ENCODE measurements around the gene UBE2I. TPM values are rescaled to one million over a fixed set of nuclear protein-coding genes. Genes with fewer than 3 reads are reported as not detected.

UBE2I gene
- total RNA-seq, 1 donor from 2014 or later: 214 TPM

- Mint-ChIP-seq H3K9me3 (no peaks in the 10 kb centered on the region), H3K27me3 (ENCODE audit: low read depth) (no peaks in the 10 kb centered on the region), H3K36me3 (peaks cover 12% of the 10 kb centered on the region), H3K4me1 (peaks cover 23% of the 10 kb centered on the region), H3K4me3 (peak overlapping the region; percentile 97), H3K27ac (no peak overlapping the region)
- no peak for TF ChIP-seq CTCF (IDR thresholded peaks at IDR 0.05; ENCODE audit: unreplicated experiment)
- no peak for DNase-seq (ENCODE audit: low spot score in 2 of 2, unreplicated experiment in 2 of 2)
Observed at GRCh38 chr16:1312467-1312816, 3.0 kb downstream of the UBE2I start.

- H3K36me3 Mint-ChIP-seq: peaks cover 17% of the 10 kb centered on the region
- no peak for TF ChIP-seq CTCF (IDR thresholded peaks at IDR 0.05; ENCODE audit: unreplicated experiment)
- no peaks in the 10 kb centered on the region for H3K9me3 Mint-ChIP-seq
- no peaks in the 10 kb centered on the region for H3K27me3 Mint-ChIP-seq (ENCODE audit: low read depth)
- no peak overlapping the region for H3K27ac Mint-ChIP-seq
- H3K4me1 Mint-ChIP-seq: peaks cover 23% of the 10 kb centered on the region
- H3K4me3 Mint-ChIP-seq: peak overlapping the region; percentile 97
- DNase-seq (ENCODE audit: low spot score in 2 of 2, unreplicated experiment in 2 of 2): no peak
Observed at GRCh38 chr16:1312903-1313302, 3.5 kb downstream of the UBE2I start.

GRCh38 chr16:1313721-1314369, 4.4 kb downstream of the UBE2I start:
- no peak for TF ChIP-seq CTCF (IDR thresholded peaks at IDR 0.05; ENCODE audit: unreplicated experiment)
- Mint-ChIP-seq H3K4me3 (no peak overlapping the region), H3K27me3 (ENCODE audit: low read depth) (no peaks in the 10 kb centered on the region), H3K9me3 (no peaks in the 10 kb centered on the region), H3K4me1 (peaks cover 23% of the 10 kb centered on the region), H3K27ac (no peak overlapping the region), H3K36me3 (peaks cover 22% of the 10 kb centered on the region)
- no peak for DNase-seq (ENCODE audit: low spot score in 2 of 2, unreplicated experiment in 2 of 2)

- peaks cover 27% of the 10 kb centered on the region for H3K36me3 Mint-ChIP-seq
- H3K27ac Mint-ChIP-seq: no peak overlapping the region
- H3K9me3 Mint-ChIP-seq: no peaks in the 10 kb centered on the region
- H3K27me3 Mint-ChIP-seq (ENCODE audit: low read depth): no peaks in the 10 kb centered on the region
- no peak for DNase-seq (ENCODE audit: low spot score in 2 of 2, unreplicated experiment in 2 of 2)
- no peak overlapping the region for H3K4me3 Mint-ChIP-seq
- TF ChIP-seq CTCF (IDR thresholded peaks at IDR 0.05; ENCODE audit: unreplicated experiment): no peak
- peaks cover 23% of the 10 kb centered on the region for H3K4me1 Mint-ChIP-seq
Observed at GRCh38 chr16:1314399-1315068, 5.1 kb downstream of the UBE2I start.

- no peak overlapping the region for H3K4me3 Mint-ChIP-seq
- H3K9me3 Mint-ChIP-seq: no peaks in the 10 kb centered on the region
- TF ChIP-seq CTCF (IDR thresholded peaks at IDR 0.05; ENCODE audit: unreplicated experiment): no peak
- peaks cover 20% of the 10 kb centered on the region for H3K4me1 Mint-ChIP-seq
- H3K27ac Mint-ChIP-seq: no peak overlapping the region
- H3K27me3 Mint-ChIP-seq (ENCODE audit: low read depth): no peaks in the 10 kb centered on the region
- H3K36me3 Mint-ChIP-seq: peaks cover 35% of the 10 kb centered on the region
- no peak for DNase-seq (ENCODE audit: low spot score in 2 of 2, unreplicated experiment in 2 of 2)
Observed at GRCh38 chr16:1315081-1316032, 5.9 kb downstream of the UBE2I start.

Measured in mesothelial cell of epicardium (in vitro differentiated cells).